HEK293T (cell line): ENCODE data around the gene CD44.

ENCODE experiments used
- CTCF ChIA-PET: fragments of 350-600 bp; formaldehyde crosslinking; extraction: SDS; loops from one replicate; lab custom pipeline; 2021; ENCODE audit warnings: antibody characterized with exemption, inconsistent platforms; lab: Yijun Ruan, JAX
- POLR2A ChIA-PET: fragments of 350-600 bp; formaldehyde crosslinking; extraction: SDS; loops from one replicate; lab custom pipeline; 2020; ENCODE audit warnings: antibody characterized with exemption, inconsistent platforms; lab: Yijun Ruan, JAX
- DNase-seq: peaks from one replicate; pipeline ENCODE4 v3.0.0; 2012; ENCODE audit warnings: mixed read lengths; ENCODE audit errors: extremely low spot score
- ARNT ChIP-seq: fragments of 450-650 bp; IDR thresholded peaks from 2 replicates; pipeline ENCODE4 v1.6.1; 2017; ENCODE audit warnings: mild to moderate bottlenecking
- BHLHE40 ChIP-seq: fragments of 450-650 bp; IDR thresholded peaks from 2 replicates; pipeline ENCODE4 v1.6.1; 2016; ENCODE audit warnings: mild to moderate bottlenecking, moderate library complexity, borderline replicate concordance
- CTBP1 ChIP-seq: fragments of 450-650 bp; IDR thresholded peaks from 2 replicates; pipeline ENCODE4 v1.6.1; 2016; ENCODE audit warnings: borderline replicate concordance
- ELF4 ChIP-seq: fragments of 450-650 bp; IDR thresholded peaks from 2 replicates; pipeline ENCODE4 v1.6.1; 2017; ENCODE audit warnings: antibody characterized with exemption
- FOXA1 ChIP-seq: fragments of 450-650 bp; IDR thresholded peaks from 2 replicates; pipeline ENCODE4 v1.6.1; 2016; ENCODE audit warnings: mild to moderate bottlenecking
- FOXK2 ChIP-seq: fragments of 450-650 bp; IDR thresholded peaks from 2 replicates; pipeline ENCODE4 v1.6.1; 2016; ENCODE audit warnings: mild to moderate bottlenecking
- FOXM1 ChIP-seq: fragments of 450-650 bp; IDR thresholded peaks from 2 replicates; pipeline ENCODE4 v1.6.1; 2017; ENCODE audit warnings: mild to moderate bottlenecking, borderline replicate concordance
- HDGF ChIP-seq: fragments of 450-650 bp; IDR thresholded peaks from 2 replicates; pipeline ENCODE4 v1.6.1; 2017; ENCODE audit warnings: antibody characterized with exemption, borderline replicate concordance
- L3MBTL2 ChIP-seq: fragments of 450-650 bp; conservative IDR thresholded peaks from 2 replicates; pipeline ENCODE4 v1.6.1; 2016; ENCODE audit warnings: mild to moderate bottlenecking
- LEF1 ChIP-seq: fragments of 450-650 bp; IDR thresholded peaks from 2 replicates; pipeline ENCODE4 v1.6.1; 2017; ENCODE audit warnings: mild to moderate bottlenecking, borderline replicate concordance
- NFRKB ChIP-seq: fragments of 450-650 bp; IDR thresholded peaks from 2 replicates; pipeline ENCODE4 v1.6.1; 2016; ENCODE audit warnings: mild to moderate bottlenecking, moderate library complexity
- SP1 ChIP-seq: fragments of 450-650 bp; IDR thresholded peaks from 2 replicates; pipeline ENCODE4 v1.6.1; 2017
- SUZ12 ChIP-seq: fragments of 450-650 bp; IDR thresholded peaks from 2 replicates; pipeline ENCODE4 v1.6.1; 2016; ENCODE audit warnings: mild to moderate bottlenecking
- TARDBP ChIP-seq: fragments of 450-650 bp; IDR thresholded peaks from 2 replicates; pipeline ENCODE4 v1.6.1; 2016
- ZNF384 ChIP-seq: fragments of 450-650 bp; IDR thresholded peaks from 2 replicates; pipeline ENCODE4 v1.6.1; 2016
- TF ChIP-seq, protein P1 (sequence below): fragments of 450-650 bp; IDR thresholded peaks from 2 replicates; pipeline ENCODE4 v1.6.1; 2016

Gene CD44

GRCh38 chr11:35187996-35188395 is 49.0 kb downstream of the CD44 start:
- CTCF ChIA-PET, result no interaction called here
- no peak for DNase-seq
- TF ChIP-seq ZNF384 (no peak), FOXK2 (no peak), L3MBTL2 (no peak), HDGF (no peak), TARDBP (no peak), ARNT (no peak), ELF4 (no peak), SP1 (no peak), FOXA1 (no peak), LEF1 (no peak)
- TF ChIP-seq, protein P1, sequence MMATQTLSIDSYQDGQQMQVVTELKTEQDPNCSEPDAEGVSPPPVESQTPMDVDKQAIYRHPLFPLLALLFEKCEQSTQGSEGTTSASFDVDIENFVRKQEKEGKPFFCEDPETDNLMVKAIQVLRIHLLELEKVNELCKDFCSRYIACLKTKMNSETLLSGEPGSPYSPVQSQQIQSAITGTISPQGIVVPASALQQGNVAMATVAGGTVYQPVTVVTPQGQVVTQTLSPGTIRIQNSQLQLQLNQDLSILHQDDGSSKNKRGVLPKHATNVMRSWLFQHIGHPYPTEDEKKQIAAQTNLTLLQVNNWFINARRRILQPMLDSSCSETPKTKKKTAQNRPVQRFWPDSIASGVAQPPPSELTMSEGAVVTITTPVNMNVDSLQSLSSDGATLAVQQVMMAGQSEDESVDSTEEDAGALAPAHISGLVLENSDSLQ, result no peak
- POLR2A ChIA-PET, result no interaction called here

GRCh38 chr11:35190804-35191348 is 51.9 kb downstream of the CD44 start:
- ChIA-PET CTCF (no interaction called here), POLR2A (no interaction called here)
- no peak for DNase-seq

GRCh38 chr11:35192347-35192746 is 53.4 kb downstream of the CD44 start:
- POLR2A ChIA-PET, result no interaction called here
- DNase-seq, result no peak
- CTCF ChIA-PET, result no interaction called here
- no peak for TF ChIP-seq ZNF384

More at GRCh38 chr11:35190804-35191348, 51.9 kb downstream of the CD44 start:
- TF ChIP-seq FOXA1, result no peak
- TF ChIP-seq, protein P1, result no peak
- no peak for TF ChIP-seq FOXM1
- TF ChIP-seq CTBP1, result no peak
- TF ChIP-seq ZNF384, result no peak
- TF ChIP-seq LEF1, result no peak
- no peak for TF ChIP-seq SUZ12
- TF ChIP-seq SP1, result no peak
- no peak for TF ChIP-seq ARNT
- TF ChIP-seq TARDBP, result no peak
- no peak for TF ChIP-seq FOXK2
- no peak for TF ChIP-seq ELF4
- TF ChIP-seq NFRKB, result no peak
- TF ChIP-seq HDGF, result no peak
- no peak for TF ChIP-seq BHLHE40
- no peak for TF ChIP-seq L3MBTL2

DNA sequence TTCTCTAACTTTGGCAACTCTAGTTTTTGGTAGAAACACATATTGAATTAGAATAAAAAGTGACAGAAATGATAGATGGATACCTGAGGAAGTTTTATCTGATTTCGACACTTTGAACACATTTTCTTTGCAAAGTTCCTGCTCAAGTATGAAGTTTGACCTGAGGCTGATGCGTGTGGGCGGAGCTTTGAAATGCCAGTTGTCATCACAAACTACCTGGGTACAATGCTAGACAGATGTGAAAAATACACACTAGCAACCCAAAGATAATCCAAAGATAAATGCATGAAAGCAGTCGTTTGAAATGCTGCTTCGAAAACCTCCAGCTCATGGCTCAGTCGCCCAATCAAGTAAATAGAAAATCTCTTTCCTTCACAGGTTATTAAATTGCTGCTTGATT is 54.8 kb downstream of the CD44 start:
- ChIA-PET POLR2A (no interaction called here), CTCF (no interaction called here)
- TF ChIP-seq LEF1, result no peak
- TF ChIP-seq FOXK2, result no peak
- TF ChIP-seq SP1, result no peak
- TF ChIP-seq ELF4, result no peak
- no peak for TF ChIP-seq BHLHE40
- TF ChIP-seq L3MBTL2, result no peak
- no peak for TF ChIP-seq HDGF
- no peak for TF ChIP-seq FOXM1
- no peak for TF ChIP-seq ARNT
- TF ChIP-seq TARDBP, result no peak
- TF ChIP-seq ZNF384, result no peak
- no peak for TF ChIP-seq CTBP1
- TF ChIP-seq FOXA1, result no peak
- no peak for TF ChIP-seq SUZ12
- no peak for DNase-seq

DNA sequence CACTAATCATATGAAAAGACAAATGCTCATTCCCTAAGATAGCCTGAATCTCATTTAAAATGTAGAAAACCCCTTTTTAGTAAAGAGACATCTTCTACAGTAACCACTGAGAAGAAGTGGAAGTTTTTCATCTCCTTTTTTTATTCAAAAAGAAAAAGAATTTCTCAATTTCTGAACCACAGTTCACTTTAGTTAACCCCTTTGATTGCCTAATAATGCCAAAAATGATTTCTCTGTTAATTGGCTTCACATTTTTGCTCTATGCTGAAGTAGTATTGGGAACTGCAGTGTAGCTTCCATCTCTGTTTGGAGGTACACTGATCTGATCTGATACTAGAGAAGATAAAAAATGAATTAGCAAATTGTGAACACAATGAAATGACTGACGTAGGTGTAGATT is 58.3 kb downstream of the CD44 start:
- CTCF ChIA-PET, result no interaction called here
- POLR2A ChIA-PET, result no interaction called here
- no peak for DNase-seq
- TF ChIP-seq FOXK2 (no peak), TARDBP (no peak), BHLHE40 (no peak), L3MBTL2 (no peak), ZNF384 (no peak), CTBP1 (no peak), SUZ12 (no peak), FOXM1 (no peak), SP1 (no peak), NFRKB (no peak), LEF1 (no peak), ARNT (no peak)
- TF ChIP-seq, protein P1, result no peak

GRCh38 chr11:35200811-35201341 is 61.9 kb downstream of the CD44 start:
- ChIA-PET POLR2A (no interaction called here), CTCF (no interaction called here)
- TF ChIP-seq ZNF384, result no peak
- TF ChIP-seq ARNT, result no peak
- no peak for TF ChIP-seq ELF4
- no peak for TF ChIP-seq FOXA1
- no peak for TF ChIP-seq TARDBP
- no peak for TF ChIP-seq HDGF
- TF ChIP-seq NFRKB, result no peak
- no peak for TF ChIP-seq FOXK2
- no peak for TF ChIP-seq BHLHE40
- TF ChIP-seq, protein P1, result no peak
- TF ChIP-seq FOXM1, result no peak
- DNase-seq, result no peak
